HT1080 (cell line): ENCODE data around the gene TANC2. TPM values are rescaled to one million over a fixed set of nuclear protein-coding genes. Genes with fewer than 3 reads are reported as not detected.

Experiments
- DNase-seq: peaks from one replicate; pipeline ENCODE4 v3.0.0-alpha.2; 2015; ENCODE audit warnings: low read depth
- small RNA-seq: library from RNA; depleted of rRNA; stranded (forward); fragments of <200 nt; gene quantifications from one replicate; pipeline ENCODE3, GENCODE V24; 2014
- total RNA-seq: library from RNA; depleted of rRNA; stranded (reverse); fragments of >200 nt; shearing (Covaris generic); gene quantifications from 2 replicates; pipeline ENCODE4 v1.2.3, GENCODE V29; 2014; rRNA removed

The TANC2 gene
- total RNA-seq, 1 experiment from 2014 or later: 14.0 TPM

- DNase-seq: no peak
Measured at GRCh38 chr17:62999736-63000135, 33.7 kb downstream of the TANC2 start.

DNA sequence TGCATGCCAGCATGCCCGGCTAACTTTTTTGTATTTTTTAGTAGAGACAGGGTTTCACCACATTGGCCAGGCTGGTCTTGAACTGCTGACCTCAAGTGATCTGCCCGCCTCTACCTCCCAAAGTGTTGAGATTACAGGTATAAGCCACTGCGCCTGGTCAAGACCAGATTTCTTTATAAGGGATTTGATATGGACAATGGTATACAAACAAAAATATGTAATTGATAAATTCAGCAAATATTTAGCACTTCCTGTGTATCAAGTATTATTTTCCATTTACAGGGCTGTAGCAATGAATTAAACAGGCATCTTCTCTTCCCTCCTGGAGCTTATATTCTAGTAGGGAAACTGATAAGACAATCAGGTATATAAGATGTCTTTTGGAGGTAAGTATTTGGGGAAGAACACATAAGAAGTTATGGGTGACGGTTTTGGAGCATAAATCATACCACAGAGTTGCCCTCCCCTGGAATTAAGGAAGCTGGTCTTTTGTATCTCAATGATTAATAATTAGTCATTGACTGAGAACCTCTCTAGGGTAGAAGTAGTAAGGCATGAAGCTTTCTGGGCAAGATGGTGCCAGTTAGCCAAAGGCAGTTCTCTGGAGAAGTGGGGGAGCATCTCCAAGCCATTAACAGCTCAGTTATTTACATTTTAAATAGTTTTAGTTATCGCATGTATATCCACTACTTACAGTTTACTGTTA, 35.8 kb downstream of the TANC2 start:
- peak; percentile 61 for DNase-seq

GRCh38 chr17:63002625-63003024, 36.6 kb downstream of the TANC2 start:
- no peak for DNase-seq

- no peak for DNase-seq
Measured at GRCh38 chr17:63015824-63016223, 49.8 kb downstream of the TANC2 start.

Small RNA genes lying within 50 kb of the gene (small RNA-seq; reads per million reads assigned to genes)
- not detected for gene MIR633

Other genes starting within 250 kb of the TANC2 start
- gene MARCHF10, start 157.9 kb upstream of the TANC2 start, total RNA-seq: 0.16 TPM in 1 of 2 replicates, not detected in the other